GM18508 (cell line): ENCODE data around the gene CSNK1G2.

ENCODE experiments used
- ATAC-seq: cut with Tn5 transposase; IDR thresholded peaks from one replicate; pipeline ENCODE4 v1.9.1; 2021; ENCODE audit warnings: moderate number of reproducible peaks; ENCODE audit not compliant: insufficient read depth, unreplicated experiment

The CSNK1G2 gene

GRCh38 chr19:1961000-1961883 is 20.3 kb downstream of the CSNK1G2 start:
- no peak for ATAC-seq

- ATAC-seq = no peak
Measured at GRCh38 chr19:1962674-1963073, 21.7 kb downstream of the CSNK1G2 start.

GRCh38 chr19:1967087-1967608 is 26.2 kb downstream of the CSNK1G2 start:
- ATAC-seq = no peak

GRCh38 chr19:1968279-1969175 is 27.6 kb downstream of the CSNK1G2 start:
- no peak for ATAC-seq

- ATAC-seq = no peak
Measured at GRCh38 chr19:1969176-1970002, 28.4 kb downstream of the CSNK1G2 start.

GRCh38 chr19:1970003-1970805 is 29.2 kb downstream of the CSNK1G2 start:
- ATAC-seq = no peak

- ATAC-seq = no peak
Measured at GRCh38 chr19:1970806-1971502, 30.0 kb downstream of the CSNK1G2 start.

GRCh38 chr19:1974381-1975161 is 33.6 kb downstream of the CSNK1G2 start:
- ATAC-seq = no peak

- no peak for ATAC-seq
Measured at GRCh38 chr19:1975162-1975480, 34.1 kb downstream of the CSNK1G2 start.

- no peak for ATAC-seq
Measured at GRCh38 chr19:1977120-1977519, 36.1 kb downstream of the CSNK1G2 start.

GRCh38 chr19:1978346-1978894 is 37.4 kb downstream of the CSNK1G2 start:
- no peak for ATAC-seq

- ATAC-seq = no peak
Measured at GRCh38 chr19:1979017-1979416, 38.0 kb downstream of the CSNK1G2 start.

- no peak for ATAC-seq
Measured at GRCh38 chr19:1979642-1980041, 38.7 kb downstream of the CSNK1G2 start.

- no peak for ATAC-seq
Measured at GRCh38 chr19:1980091-1980808, 39.3 kb downstream of the CSNK1G2 start.

GRCh38 chr19:1980809-1981181 is 39.8 kb downstream of the CSNK1G2 start:
- no peak for ATAC-seq

- no peak for ATAC-seq
Measured at GRCh38 chr19:1981253-1981652, 40.3 kb downstream of the CSNK1G2 start.

GRCh38 chr19:1984357-1984756 is 43.4 kb downstream of the CSNK1G2 start:
- no peak for ATAC-seq
